GM18861 (cell line): Measurements from ENCODE around the gene TBX1.
"Not testable (repeated sequence)": the region's sequence is repeated elsewhere in the genome, so short reads cannot be mapped to it uniquely, and the experiment has no call there.

ENCODE experiments used
- ATAC-seq: cut with Tn5 transposase; IDR thresholded peaks from one replicate; pipeline ENCODE4 v1.9.1; 2021; ENCODE audit not compliant: unreplicated experiment

Gene TBX1

GRCh38 chr22:19763458-19764298 is 3.1 kb downstream of the TBX1 start:
- no peak for ATAC-seq

GRCh38 chr22:19764299-19764593 is 3.7 kb downstream of the TBX1 start:
- ATAC-seq: no peak

DNA sequence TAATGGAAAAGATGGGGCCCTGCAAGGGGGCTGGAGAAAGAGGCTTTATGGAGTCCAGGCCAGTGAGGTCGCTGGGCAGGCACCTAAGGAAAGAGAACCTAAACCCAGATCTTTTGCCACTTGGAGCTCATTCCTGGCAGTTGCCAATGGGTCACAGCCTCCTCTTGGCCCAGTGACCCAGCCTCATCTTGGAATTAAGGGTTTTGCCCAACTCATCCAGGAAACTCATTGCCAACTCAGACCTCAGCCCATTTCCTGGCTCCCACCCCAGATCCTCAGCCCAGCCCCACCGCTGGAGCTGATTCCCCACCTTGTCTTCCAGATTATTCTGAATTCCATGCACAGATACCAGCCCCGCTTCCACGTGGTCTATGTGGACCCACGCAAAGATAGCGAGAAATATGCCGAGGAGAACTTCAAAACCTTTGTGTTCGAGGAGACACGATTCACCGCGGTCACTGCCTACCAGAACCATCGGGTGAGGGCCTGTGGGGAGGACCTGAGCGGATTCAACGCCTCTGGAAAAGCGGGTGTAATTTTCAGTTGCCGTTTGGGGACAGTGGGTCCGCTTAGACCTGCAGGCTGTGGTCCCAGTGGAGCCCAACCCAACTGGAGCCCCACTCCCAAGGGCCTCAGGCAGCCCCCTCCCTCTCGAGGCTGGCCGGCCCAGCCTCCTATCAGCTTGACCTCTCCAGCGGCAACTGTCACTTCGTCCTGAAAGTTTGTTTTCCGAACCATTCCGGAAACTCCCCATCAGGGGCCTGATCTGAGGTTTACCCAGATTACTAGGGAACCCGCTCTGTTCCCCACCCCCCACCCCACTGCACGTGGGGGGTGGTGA is 4.3 kb downstream of the TBX1 start:
- ATAC-seq: no peak

DNA sequence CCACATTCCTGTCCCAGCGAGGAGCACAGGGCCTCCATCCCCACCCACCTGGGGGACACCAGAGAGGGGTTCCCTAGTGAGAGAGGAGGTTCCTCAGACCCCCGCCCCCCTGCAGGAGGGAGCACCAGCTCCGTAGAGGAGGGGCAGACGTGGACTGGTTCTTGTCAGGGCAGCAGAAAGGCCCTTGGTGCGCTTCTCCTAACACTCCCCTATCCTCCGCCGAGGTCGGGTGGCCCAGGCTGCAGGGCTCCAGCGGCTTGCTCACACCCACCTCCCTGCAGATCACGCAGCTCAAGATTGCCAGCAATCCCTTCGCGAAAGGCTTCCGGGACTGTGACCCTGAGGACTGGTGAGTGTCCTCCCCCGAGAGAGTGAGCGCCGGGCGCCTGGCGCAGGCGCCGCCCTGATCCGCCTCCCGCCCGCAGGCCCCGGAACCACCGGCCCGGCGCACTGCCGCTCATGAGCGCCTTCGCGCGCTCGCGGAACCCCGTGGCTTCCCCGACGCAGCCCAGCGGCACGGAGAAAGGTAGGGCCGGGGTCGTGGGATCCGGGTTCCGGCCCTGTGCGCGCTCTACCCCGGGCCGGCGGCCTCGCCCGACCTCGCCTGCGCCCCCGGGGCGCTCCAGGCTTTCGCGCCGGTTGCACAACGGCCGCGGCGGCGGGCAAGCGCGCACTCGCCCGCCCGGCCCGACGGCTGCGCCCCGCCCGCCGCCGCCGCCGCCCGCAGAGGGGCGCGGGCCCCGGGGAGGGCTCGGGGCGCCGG is 5.1 kb downstream of the TBX1 start:
- no peak for ATAC-seq

DNA sequence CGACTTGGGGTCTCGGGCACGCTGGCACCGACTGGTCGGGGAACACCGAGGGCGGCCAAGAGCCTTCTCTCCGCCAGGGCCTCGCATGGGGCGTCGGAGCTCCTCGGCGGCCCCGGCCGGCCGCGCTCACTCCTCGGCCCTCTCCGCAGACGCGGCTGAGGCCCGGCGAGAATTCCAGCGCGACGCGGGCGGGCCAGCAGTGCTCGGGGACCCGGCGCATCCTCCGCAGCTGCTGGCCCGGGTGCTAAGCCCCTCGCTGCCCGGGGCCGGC is 5.6 kb downstream of the TBX1 start:
- no peak for ATAC-seq

DNA sequence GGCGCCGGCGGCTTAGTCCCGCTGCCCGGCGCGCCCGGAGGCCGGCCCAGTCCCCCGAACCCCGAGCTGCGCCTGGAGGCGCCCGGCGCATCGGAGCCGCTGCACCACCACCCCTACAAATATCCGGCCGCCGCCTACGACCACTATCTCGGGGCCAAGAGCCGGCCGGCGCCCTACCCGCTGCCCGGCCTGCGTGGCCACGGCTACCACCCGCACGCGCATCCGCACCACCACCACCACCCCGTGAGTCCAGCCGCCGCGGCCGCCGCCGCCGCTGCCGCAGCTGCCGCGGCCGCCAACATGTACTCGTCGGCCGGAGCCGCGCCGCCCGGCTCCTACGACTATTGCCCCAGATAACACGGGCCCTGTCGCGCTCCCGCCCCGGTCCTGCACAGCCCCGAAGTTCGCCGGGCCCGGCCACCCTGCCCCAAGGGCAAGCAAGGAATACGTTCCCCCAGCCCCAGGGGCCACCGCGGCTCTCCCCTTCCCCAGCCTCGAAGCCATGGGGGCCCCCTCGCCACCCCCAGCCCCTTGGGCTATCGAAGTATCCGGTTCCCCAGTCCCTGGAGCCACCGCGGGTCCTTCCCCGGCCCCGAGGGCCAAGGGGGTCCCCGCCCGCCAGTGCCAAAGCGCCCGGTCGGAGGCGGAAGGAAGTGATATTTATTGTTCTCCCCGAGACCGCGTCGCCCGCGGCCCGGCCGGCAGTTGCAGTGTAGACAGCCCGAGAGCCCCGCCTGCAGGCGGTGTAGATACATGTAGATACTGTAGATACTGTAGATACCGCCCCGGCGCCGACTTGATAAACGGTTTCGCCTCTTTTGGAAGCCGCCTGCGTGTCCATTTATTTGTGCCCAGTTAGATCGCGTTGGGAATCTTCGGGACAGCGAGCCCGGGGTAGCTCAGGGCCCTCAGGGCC is 6.2 kb downstream of the TBX1 start:
- no peak for ATAC-seq

GRCh38 chr22:19767427-19768341 is 7.1 kb downstream of the TBX1 start:
- no peak for ATAC-seq

GRCh38 chr22:19769393-19769715 is 8.8 kb downstream of the TBX1 start:
- no peak for ATAC-seq

DNA sequence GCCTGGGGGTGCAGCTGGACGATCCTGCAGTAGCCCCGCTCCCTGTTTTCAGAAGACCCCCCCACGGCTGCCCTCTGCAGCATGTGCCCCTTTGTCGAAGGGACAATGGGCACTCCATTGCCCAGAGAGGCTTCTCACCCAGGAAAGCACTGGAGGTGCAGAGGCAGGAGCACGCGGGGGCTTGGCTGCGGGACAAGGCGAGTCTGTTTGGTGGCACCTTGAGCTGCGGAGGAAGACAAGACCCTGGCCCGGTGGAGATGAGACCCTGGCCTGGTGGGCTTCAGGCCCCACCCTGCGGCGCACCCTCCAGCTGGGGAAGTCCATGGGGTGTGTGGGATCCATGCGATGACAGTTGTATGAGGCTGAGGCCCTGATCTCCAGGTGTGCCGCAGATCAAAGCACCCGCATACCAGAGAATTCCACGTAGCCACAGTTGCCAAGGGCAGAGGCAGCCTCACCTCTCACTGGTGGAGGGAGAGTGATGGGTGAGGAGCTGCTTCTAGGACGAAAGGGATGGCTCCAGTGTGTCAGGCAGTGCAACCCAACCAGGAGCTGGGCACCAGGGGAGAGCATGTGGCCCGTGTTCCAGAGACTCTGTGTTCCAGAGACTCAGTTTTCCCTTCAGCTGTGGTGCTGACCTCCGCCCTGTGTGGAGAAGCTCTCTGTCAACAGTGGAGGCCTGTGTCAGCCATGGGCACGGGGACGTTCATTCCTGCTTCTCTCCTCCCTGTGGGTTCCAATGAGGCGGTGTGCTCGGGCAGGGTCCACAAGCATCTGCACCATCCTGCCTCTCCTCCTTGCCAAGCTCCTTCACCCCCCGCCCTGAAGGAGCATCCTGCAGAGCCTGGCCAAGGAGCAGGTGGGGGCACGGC is 10.0 kb downstream of the TBX1 start:
- ATAC-seq: no peak

DNA sequence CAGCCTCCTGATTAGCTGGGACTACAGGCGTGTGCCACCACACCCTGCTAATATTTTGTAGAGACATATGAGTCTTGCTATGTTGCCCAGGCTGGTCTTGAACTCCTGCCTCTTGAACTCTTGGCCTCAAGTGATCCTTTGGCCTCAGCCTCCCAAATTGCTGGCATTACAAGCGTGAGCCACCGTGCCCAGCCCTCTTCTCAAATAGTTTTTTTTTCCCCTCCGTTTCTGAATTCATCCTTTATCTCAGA is 11.8 kb downstream of the TBX1 start:
- ATAC-seq: no peak

DNA sequence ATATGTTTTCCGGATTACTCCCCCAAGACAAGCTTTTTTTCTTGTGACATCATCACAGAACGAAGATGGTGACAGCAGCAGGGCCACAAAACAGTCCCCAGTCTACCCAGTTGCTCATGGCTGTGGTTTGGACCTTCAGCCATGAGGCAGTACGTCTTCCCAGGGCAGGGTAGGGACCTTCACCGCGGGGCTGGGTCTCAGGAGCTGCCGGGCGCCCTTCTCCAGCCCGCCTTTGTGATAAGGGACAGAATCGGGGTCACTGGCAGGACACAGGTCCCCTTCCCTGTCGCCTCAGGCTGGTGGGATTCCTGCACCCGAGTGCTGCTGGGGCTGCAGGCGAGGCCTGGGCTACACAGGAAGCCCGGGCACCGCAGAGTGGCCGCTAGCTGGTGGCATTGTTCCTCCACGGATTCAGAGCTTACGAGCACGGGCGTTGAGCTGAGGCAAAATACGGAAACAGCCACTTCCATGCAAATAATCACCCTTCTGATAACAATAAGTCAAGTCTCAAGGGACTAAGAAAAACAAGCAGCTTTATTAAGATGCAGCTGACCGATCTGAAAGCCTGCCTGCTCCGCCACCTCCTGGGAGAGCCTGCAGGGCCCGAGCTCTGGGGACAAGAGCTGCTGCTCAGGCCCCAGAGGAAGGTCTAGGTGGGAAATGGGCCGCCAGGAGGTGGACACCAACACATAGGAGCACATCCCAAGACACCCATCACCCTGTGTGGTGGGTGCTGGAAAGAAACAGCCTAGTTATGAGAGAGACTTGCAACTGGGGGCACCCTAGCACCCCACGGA is 12.3 kb downstream of the TBX1 start:
- ATAC-seq: peak; percentile 74

DNA sequence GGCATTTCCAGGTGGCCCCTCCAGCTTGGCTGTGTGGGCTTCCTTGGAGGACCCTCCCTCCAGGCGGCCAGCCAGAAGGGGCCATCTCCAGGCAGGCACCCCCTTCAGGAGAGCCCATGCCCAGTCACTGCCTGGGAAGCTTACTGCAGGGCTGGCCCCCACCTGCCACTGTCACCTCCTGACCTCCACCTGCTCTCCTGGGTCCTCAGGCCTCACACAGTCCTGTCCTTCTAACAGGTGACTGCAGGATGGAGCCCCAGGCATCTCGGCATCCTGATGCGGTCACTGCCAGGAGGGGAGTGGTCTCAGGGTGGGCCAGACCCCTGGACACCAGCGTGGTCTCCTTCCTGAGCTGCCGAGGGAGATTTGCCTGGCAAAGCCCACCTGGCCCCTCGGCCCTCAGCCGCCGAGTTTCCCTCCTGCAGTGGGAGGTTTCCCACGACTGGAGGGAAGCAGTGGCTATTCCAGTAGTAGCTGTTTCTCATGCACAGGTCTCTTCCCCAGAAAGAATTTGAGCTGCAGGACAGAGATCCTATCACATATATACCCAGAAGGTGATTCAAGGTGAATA is 13.0 kb downstream of the TBX1 start:
- no peak for ATAC-seq

DNA sequence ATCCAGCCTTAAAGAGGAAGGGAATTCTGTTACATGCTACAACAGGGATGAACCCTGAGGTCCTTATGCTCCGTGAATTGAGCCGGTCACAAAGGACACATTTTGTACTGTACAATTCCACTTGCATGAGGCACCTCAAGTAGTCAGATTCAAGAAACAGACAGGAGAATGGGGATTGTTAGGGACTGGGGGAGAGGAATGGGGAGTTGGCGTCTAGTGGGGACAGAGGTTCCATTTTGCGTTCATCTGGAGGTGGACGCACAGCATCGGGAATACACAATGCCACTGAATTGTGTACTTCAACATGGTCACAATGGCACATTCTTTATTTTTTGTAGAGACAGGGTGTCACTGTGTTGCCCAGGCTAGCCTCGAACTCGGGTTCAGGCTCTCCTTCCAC is 14.1 kb downstream of the TBX1 start:
- no peak for ATAC-seq

GRCh38 chr22:19775496-19776325 is 15.1 kb downstream of the TBX1 start:
- ATAC-seq: no peak

DNA sequence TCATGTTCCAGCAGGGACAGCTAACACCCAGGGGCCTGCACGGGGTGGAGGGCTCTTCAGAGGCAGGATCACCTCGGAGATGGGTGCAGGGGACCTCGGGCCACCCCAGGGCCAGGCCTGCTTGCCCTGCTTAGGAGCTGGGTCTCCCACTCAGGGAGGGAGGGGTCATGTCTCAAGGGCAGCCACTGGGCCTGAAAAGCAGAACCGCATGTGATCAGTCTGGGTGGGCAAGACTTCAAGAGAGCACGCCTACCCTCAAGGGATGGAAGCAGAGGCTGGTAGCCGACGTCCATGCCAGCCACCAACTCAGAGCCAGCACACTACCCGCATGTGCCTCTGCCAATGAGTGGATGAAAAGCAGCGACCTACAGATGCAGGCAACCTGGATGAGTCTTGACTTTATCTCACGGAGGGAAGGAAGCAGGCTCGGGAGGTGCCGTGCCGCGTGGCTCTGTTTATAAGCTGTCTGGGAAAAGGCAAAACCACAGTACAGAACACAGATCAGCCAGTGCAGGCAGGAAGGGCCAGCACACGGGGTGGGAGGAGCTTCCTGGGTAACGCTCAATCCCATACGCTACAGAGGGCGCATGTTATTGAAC is 16.0 kb downstream of the TBX1 start:
- no peak for ATAC-seq

DNA sequence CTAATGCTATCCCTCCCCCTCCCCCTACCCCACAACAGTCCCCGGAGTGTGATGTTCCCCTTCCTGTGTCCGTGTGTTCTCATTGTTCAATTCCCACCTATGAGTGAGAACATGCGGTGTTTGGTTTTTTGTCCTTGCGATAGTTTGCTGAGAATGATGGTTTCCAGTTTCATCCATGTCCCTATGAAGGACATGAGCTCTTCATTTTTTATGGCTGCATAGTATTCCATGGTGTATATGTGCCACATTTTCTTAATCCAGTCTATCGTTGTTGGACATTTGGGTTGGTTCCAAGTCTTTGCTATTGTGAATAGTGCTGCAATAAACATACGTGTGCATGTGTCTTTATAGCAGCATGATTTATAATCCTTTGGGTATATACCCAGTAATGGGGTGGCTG is 16.6 kb downstream of the TBX1 start:
- ATAC-seq: not testable (repeated sequence)

GRCh38 chr22:19779011-19779421 is 18.4 kb downstream of the TBX1 start:
- ATAC-seq: no peak
